ENCODE data around the gene CREBBP.

DNA sequence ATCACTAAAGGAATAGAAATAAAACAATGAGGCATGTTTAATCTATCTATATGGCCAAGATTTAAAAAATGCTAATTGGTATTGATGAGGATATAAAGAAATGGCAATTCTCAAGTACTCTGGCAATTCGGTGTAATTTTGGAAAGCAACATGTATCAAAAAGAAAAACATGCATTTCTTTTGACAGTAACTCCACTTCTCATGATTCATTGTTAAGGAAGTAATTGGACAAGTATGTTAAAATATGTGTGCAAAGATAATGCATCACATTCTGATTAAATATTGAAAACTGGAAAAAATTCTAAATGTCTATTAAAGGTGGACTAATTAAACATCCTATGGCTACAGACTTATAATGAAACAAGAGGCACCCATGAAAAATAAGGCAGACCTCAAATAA lies 81.2 kb downstream of the CREBBP start:
- TF ChIP-seq, protein P1, sequence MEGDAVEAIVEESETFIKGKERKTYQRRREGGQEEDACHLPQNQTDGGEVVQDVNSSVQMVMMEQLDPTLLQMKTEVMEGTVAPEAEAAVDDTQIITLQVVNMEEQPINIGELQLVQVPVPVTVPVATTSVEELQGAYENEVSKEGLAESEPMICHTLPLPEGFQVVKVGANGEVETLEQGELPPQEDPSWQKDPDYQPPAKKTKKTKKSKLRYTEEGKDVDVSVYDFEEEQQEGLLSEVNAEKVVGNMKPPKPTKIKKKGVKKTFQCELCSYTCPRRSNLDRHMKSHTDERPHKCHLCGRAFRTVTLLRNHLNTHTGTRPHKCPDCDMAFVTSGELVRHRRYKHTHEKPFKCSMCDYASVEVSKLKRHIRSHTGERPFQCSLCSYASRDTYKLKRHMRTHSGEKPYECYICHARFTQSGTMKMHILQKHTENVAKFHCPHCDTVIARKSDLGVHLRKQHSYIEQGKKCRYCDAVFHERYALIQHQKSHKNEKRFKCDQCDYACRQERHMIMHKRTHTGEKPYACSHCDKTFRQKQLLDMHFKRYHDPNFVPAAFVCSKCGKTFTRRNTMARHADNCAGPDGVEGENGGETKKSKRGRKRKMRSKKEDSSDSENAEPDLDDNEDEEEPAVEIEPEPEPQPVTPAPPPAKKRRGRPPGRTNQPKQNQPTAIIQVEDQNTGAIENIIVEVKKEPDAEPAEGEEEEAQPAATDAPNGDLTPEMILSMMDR (IDR thresholded peaks at IDR 0.05 in 8 of 11, conservative IDR thresholded peaks at IDR 0.05 in 3 of 11) = no peak
- no peak for TF ChIP-seq POLR2A (IDR thresholded peaks at IDR 0.05)
